ENCODE measurements around the gene NUDT9.
"Not testable (repeated sequence)": the region's sequence is repeated elsewhere in the genome, so short reads cannot be mapped to it uniquely, and the experiment has no call there.

The NUDT9 gene

GRCh38 chr4:87462102-87462501 is 39.7 kb downstream of the NUDT9 start:
- DNase-seq, result no peak

- DNase-seq, result peak; percentile 52
Observed at GRCh38 chr4:87465739-87466366, 43.5 kb downstream of the NUDT9 start.

GRCh38 chr4:87469390-87469789 is 47.0 kb downstream of the NUDT9 start:
- no peak for DNase-seq

GRCh38 chr4:87476934-87477333 is 54.6 kb downstream of the NUDT9 start:
- no peak for DNase-seq

GRCh38 chr4:87478732-87479250 is 56.4 kb downstream of the NUDT9 start:
- no peak for DNase-seq

- no peak for DNase-seq
Observed at GRCh38 chr4:87481377-87481776, 59.0 kb downstream of the NUDT9 start.

- not testable (repeated sequence) for DNase-seq
Observed at GRCh38 chr4:87483247-87483646, 60.9 kb downstream of the NUDT9 start.

GRCh38 chr4:87488666-87489065 is 66.3 kb downstream of the NUDT9 start:
- not testable (repeated sequence) for DNase-seq

- DNase-seq, result no peak
Observed at GRCh38 chr4:87489678-87490077, 67.3 kb downstream of the NUDT9 start.

GRCh38 chr4:87490664-87491369 is 68.4 kb downstream of the NUDT9 start:
- DNase-seq, result no peak

- no peak for DNase-seq
Observed at GRCh38 chr4:87491436-87491835, 69.1 kb downstream of the NUDT9 start.

- DNase-seq, result not testable (repeated sequence)
Observed at GRCh38 chr4:87491851-87492250, 69.5 kb downstream of the NUDT9 start.

- no peak for DNase-seq
Observed at GRCh38 chr4:87493115-87493514, 70.7 kb downstream of the NUDT9 start.

GRCh38 chr4:87497159-87497558 is 74.8 kb downstream of the NUDT9 start:
- DNase-seq, result no peak

- no peak for DNase-seq
Observed at GRCh38 chr4:87497578-87497977, 75.2 kb downstream of the NUDT9 start.

- DNase-seq, result no peak
Observed at GRCh38 chr4:87498446-87498900, 76.1 kb downstream of the NUDT9 start.

GRCh38 chr4:87499403-87500091 is 77.2 kb downstream of the NUDT9 start:
- no peak for DNase-seq

GRCh38 chr4:87500092-87500462 is 77.7 kb downstream of the NUDT9 start:
- no peak for DNase-seq

- DNase-seq, result peak; percentile 21
Observed at GRCh38 chr4:87502580-87503238, 80.3 kb downstream of the NUDT9 start.

- peak; percentile 16 for DNase-seq
Observed at GRCh38 chr4:87505862-87506261, 83.5 kb downstream of the NUDT9 start.

GRCh38 chr4:87506974-87507701 is 84.8 kb downstream of the NUDT9 start:
- peak; percentile 87 for DNase-seq
